WERI-Rb-1 (cell line): ENCODE data around the gene TMEM51.
"Not testable (repeated sequence)": the region's sequence is repeated elsewhere in the genome, so short reads cannot be mapped to it uniquely, and the experiment has no call there.

ENCODE experiments used
- DNase-seq: peaks from one replicate; pipeline ENCODE4 v3.0.0-alpha.2; 2020
- H3K27ac ChIP-seq: fragments of 250-450 bp; sonication (Bioruptor Pico); 2 replicates; pipeline ENCODE4 v1.5.1; 2020; ENCODE audit warnings: mild to moderate bottlenecking, moderate library complexity
- H3K27me3 ChIP-seq: fragments of 250-450 bp; sonication (Bioruptor Pico); 2 replicates; pipeline ENCODE4 v1.5.1; 2021; ENCODE audit warnings: mild to moderate bottlenecking, low read depth, moderate library complexity; ENCODE audit not compliant: insufficient read depth, severe bottlenecking
- H3K36me3 ChIP-seq: fragments of 250-450 bp; sonication (Bioruptor Pico); 2 replicates; pipeline ENCODE4 v1.5.1; 2020; ENCODE audit warnings: mild to moderate bottlenecking, moderate library complexity
- H3K4me3 ChIP-seq: 2 replicates; pipeline ENCODE4 v1.5.1; 2011; ENCODE audit warnings: low read depth, mild to moderate bottlenecking, control low read depth, low read length
- H3K9me3 ChIP-seq: fragments of 250-450 bp; sonication (Bioruptor Pico); 2 replicates; pipeline ENCODE4 v1.5.1; 2021; ENCODE audit warnings: mild to moderate bottlenecking, moderate library complexity; ENCODE audit not compliant: severe bottlenecking
- CTCF ChIP-seq: IDR thresholded peaks from 2 replicates; pipeline ENCODE4 v1.5.1; 2011; ENCODE audit warnings: low read depth, mild to moderate bottlenecking, control low read depth, inconsistent platforms, low read length

Gene TMEM51

GRCh38 chr1:15172405-15173259 lies 19.1 kb downstream of the TMEM51 start:
- Histone ChIP-seq H3K27me3 (no peaks in the 10 kb centered on the region), H3K36me3 (no peaks in the 10 kb centered on the region), H3K27ac (no peak overlapping the region; the same call in 1 of the 2 replicates), H3K9me3 (no peaks in the 10 kb centered on the region), H3K4me3 (no peak overlapping the region)
- no peak for TF ChIP-seq CTCF
- no peak for DNase-seq

GRCh38 chr1:15173863-15174614 lies 20.5 kb downstream of the TMEM51 start:
- H3K27me3 ChIP-seq: no peaks in the 10 kb centered on the region
- no peak for TF ChIP-seq CTCF
- peak; percentile 47 for DNase-seq
- H3K36me3 ChIP-seq: no peaks in the 10 kb centered on the region; the same call in 1 of the 2 replicates
- no peaks in the 10 kb centered on the region for H3K9me3 ChIP-seq
- H3K27ac ChIP-seq: peak overlapping the region; percentile 28
- H3K4me3 ChIP-seq: no peak overlapping the region

- H3K27ac ChIP-seq: peak overlapping the region; percentile 43
- peak; percentile 71 for DNase-seq
- no peaks in the 10 kb centered on the region; the same call in 1 of the 2 replicates for H3K36me3 ChIP-seq
- H3K4me3 ChIP-seq: no peak overlapping the region
- H3K27me3 ChIP-seq: no peaks in the 10 kb centered on the region
- no peak for TF ChIP-seq CTCF
- no peaks in the 10 kb centered on the region for H3K9me3 ChIP-seq
These were observed 21.1 kb downstream of the TMEM51 start for GRCh38 chr1:15174615-15174983.

DNA sequence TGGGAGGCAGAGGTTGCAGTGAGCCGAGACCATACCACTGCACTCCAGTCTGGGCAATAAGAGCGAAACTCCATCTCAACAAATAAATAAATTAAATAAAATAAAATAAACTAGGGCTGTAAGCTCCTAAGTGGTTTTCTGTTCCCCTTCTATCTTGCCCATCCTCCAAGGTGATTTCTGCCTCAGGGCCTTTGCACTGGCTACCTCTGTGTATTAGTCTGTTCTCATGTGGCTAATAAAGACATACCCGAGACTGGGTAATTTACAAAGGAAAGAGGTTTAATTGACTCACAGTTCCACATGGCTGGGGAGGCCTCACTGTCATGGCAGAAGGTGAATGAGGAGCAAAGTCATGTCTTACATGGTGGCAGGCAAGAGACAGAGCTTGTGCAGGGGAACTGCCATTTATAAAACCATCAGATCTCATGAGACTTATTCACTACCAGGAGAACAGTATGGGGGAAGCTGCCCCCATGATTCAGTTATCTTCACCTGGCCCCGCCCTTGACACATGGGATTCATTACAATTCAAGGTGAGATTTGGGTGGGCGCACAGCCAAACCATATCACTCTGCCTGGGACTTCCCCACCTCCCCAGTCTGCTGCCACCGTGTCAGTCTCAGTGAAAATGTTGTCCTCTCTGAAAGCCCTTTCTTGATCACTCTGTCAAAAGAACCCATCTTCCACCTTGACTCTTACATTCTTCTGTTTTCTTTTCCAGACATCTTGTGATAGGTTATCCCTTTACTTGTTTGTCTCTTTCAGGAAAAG lies 22.0 kb downstream of the TMEM51 start:
- H3K9me3 ChIP-seq, H3K4me3 ChIP-seq, DNase-seq, H3K36me3 ChIP-seq, H3K27me3 ChIP-seq: not testable (repeated sequence)
- peak overlapping the region; percentile 43 for H3K27ac ChIP-seq

- Histone ChIP-seq H3K27me3 (no peaks in the 10 kb centered on the region), H3K27ac (no peak overlapping the region)
- no peak for TF ChIP-seq CTCF
These were observed 22.6 kb downstream of the TMEM51 start for GRCh38 chr1:15176120-15176519.

More at GRCh38 chr1:15176120-15176519, 22.6 kb downstream of the TMEM51 start:
- no peaks in the 10 kb centered on the region; the same call in 1 of the 2 replicates for H3K36me3 ChIP-seq
- H3K4me3 ChIP-seq: no peak overlapping the region
- DNase-seq: no peak
- H3K9me3 ChIP-seq: no peaks in the 10 kb centered on the region
